ENCODE data around the gene OSGEP.

The OSGEP gene

DNA sequence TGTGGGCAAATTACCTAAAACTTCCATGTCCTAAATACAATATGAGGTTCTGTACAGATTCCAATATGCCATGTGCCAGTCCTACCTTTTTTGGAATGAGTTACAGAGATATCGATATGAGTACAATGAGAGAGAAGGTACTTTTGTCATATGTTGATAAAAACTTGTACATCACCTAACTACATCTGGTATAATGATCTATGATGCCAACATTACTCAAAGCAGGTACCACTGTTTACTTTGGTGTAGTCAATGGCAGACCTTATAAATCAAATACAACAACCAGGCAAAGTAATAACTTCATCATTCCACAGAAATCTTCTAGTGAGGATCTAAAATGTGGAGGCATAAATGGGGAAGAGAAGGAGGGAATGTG lies 54.0 kb downstream of the OSGEP start:
- DNase-seq (ENCODE audit: low read depth in 1 of 2, low spot score in 1 of 2), result no peak

DNA sequence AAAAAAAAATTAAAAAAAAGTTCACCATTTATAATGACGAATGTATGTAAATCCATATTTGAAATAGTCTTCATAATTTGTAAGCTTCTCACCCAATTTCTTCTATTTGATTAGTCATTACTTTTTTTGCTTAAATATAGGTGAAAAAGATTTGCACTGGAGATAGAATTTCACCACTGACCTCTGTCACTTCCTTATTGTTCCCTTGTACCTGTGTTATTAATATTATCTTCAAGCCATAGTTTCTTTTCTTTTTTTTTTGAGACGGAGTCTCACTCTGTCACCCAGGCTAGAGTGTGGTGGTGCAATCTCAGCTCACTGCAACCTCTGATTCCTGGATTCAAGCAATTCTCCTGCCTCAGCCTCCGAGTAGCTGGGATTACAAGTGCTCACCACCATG lies 57.1 kb downstream of the OSGEP start:
- DNase-seq (ENCODE audit: low read depth in 1 of 2, low spot score in 1 of 2), result no peak

All from activated CD4-positive, alpha-beta T cell treated with anti-CD3 and anti-CD28 coated beads, Interleukin-2, amount 50 U/mL, for 24 hours (primary cell).